SH-SY5Y (cell line): ENCODE measurements around the gene RRM1.

Experiments
- GATA2 ChIP-seq: IDR thresholded peaks from 2 replicates; pipeline ENCODE4 v1.6.1; 2011; ENCODE audit warnings: mild to moderate bottlenecking, low read depth, low read length
- GATA3 ChIP-seq: IDR thresholded peaks from 2 replicates; pipeline ENCODE4 v1.6.1; 2011; ENCODE audit warnings: low read depth, mild to moderate bottlenecking, low read length, moderate library complexity

GRCh38 chr11:4123218-4123617, 28.6 kb downstream of the RRM1 start:
- no peak for TF ChIP-seq GATA2
- TF ChIP-seq GATA3: no peak
